T-cell (primary cell): ENCODE measurements around the gene RNF144B. TPM values are rescaled to one million over a fixed set of nuclear protein-coding genes. Genes with fewer than 3 reads are reported as not detected.
A peak's percentile ranks its signal among the peaks of the same experiment; 100 is the strongest.

Experiments
- ATAC-seq, 4 experiments: fragments of 200-7000 bp in 3 of 4; fragments of 150-1000 bp in 1 of 4; cut with Tn5 transposase; replicated peaks in 1 of 4; 1 replicate in 3 of 4; 2 replicates in 1 of 4; pipeline ENCODE4 v1.10.0; 2021; ENCODE audit warnings: moderate library complexity in 3 of 4, mild to moderate bottlenecking in 2 of 4, moderate number of reproducible peaks in 1 of 4
- CTCF ChIA-PET, 2 donors: fragments of 300-600 bp; sonication (Branson Sonifier 250); formaldehyde crosslinking; loops; one replicate each; lab custom pipeline; 2022; ENCODE audit warnings: antibody characterized with exemption in 2 of 2; lab: Charles Lee
- POLR2A ChIA-PET, 2 donors: fragments of 300-600 bp; sonication (Branson Sonifier 250); formaldehyde crosslinking; loops; one replicate each; lab custom pipeline; 2022; ENCODE audit warnings: antibody characterized with exemption in 2 of 2; lab: Charles Lee
- DNase-seq, 35 experiments: peaks; one replicate each; pipeline versions ENCODE4 v3.0.0 to v3.0.0-alpha.2; 2013 to 2023
- H3K27ac ChIP-seq: one replicate; pipeline ENCODE4 v1.5.1; 2013; ENCODE audit warnings: low read length
- H3K27me3 ChIP-seq, 2 experiments: replicated peaks in 1 of 2; 1 replicate in 1 of 2; 2 replicates in 1 of 2; pipeline versions ENCODE4 v1.6.1 to v1.7.0; 2013; ENCODE audit warnings: low read length in 1 of 2, mixed read lengths in 1 of 2; ENCODE audit not compliant: control insufficient read depth in 2 of 2, insufficient read depth in 2 of 2; ENCODE audit errors: extremely low read depth in 1 of 2
- H3K36me3 ChIP-seq, 2 donors: 1 replicate in 1 of 2; 2 replicates in 1 of 2; pipeline versions ENCODE4 v1.6.1 to v1.7.0; 2013; ENCODE audit warnings: low read length in 1 of 2; ENCODE audit not compliant: control insufficient read depth in 2 of 2, insufficient read depth in 1 of 2; ENCODE audit errors: extremely low read depth in 1 of 2
- H3K4me1 ChIP-seq, 2 experiments: 1 replicate in 1 of 2; 2 replicates in 1 of 2; pipeline versions ENCODE4 v1.6.1 to v1.7.0; 2013; ENCODE audit warnings: low read length in 2 of 2, mixed read lengths in 1 of 2; ENCODE audit not compliant: insufficient read depth in 2 of 2, control insufficient read depth in 1 of 2; ENCODE audit errors: extremely low read depth in 1 of 2
- H3K4me3 ChIP-seq, 2 donors: 1 replicate in 1 of 2; 2 replicates in 1 of 2; pipeline versions ENCODE4 v1.5.1 to v1.7.0; 2013; ENCODE audit warnings: mild to moderate bottlenecking in 2 of 2, low read length in 1 of 2, moderate library complexity in 1 of 2; ENCODE audit not compliant: control insufficient read depth in 1 of 2; ENCODE audit errors: extremely low read depth in 1 of 2
- H3K9me3 ChIP-seq: 2 replicates; pipeline ENCODE4 v1.7.0; 2013
- H3K27ac Mint-ChIP-seq, 2 donors: one replicate each; pipeline ENCODE4 v1.8.0; 2020 to 2021; ENCODE audit warnings: mild to moderate bottlenecking in 2 of 2, mixed read lengths in 2 of 2
- H3K27me3 Mint-ChIP-seq, 2 donors: one replicate each; pipeline ENCODE4 v1.8.0; 2021 to 2022; ENCODE audit warnings: mixed read lengths in 2 of 2
- H3K36me3 Mint-ChIP-seq: one replicate; pipeline ENCODE4 v1.8.0; 2021; ENCODE audit warnings: mixed read lengths
- H3K4me1 Mint-ChIP-seq, 3 donors: one replicate each; pipeline ENCODE4 v1.8.0; 2020 to 2022; ENCODE audit warnings: mixed read lengths in 3 of 3, mild to moderate bottlenecking in 1 of 3
- H3K4me3 Mint-ChIP-seq, 3 donors: one replicate each; pipeline ENCODE4 v1.8.0; 2020 to 2022; ENCODE audit warnings: mild to moderate bottlenecking in 3 of 3, mixed read lengths in 3 of 3, moderate library complexity in 3 of 3
- H3K9me3 Mint-ChIP-seq, 3 donors: one replicate each; pipeline ENCODE4 v1.8.0; 2020 to 2022; ENCODE audit warnings: mixed read lengths in 3 of 3
- WGBS: methylation state at CpG from one replicate; pipeline ENCODE4 v1.1.5; 2013; ENCODE audit warnings: missing lambda C conversion rate; ENCODE audit not compliant: insufficient coverage; 5-methylcytosine and 5-hydroxymethylcytosine counted together
- total RNA-seq, 35 experiments: library from RNA in 6 of 35; stranded (reverse) in 6 of 35; fragments of 120-200 nt in 1 of 35; gene quantifications; one replicate each; pipeline versions ENCODE4 v1.2.1 to v1.2.4 and lab custom pipeline; 2013 to 2026

The RNF144B gene
- total RNA-seq (1 to 10 TPM; 3.2 to 4.8 (median 4.3) TPM), total RNA-seq (lab: John Stamatoyannopoulos, UW) (1.5 to 12.6 (median 4.3) reads per million in 29 experiments)
- 3.1 TPM for total RNA-seq (2013)

DNA sequence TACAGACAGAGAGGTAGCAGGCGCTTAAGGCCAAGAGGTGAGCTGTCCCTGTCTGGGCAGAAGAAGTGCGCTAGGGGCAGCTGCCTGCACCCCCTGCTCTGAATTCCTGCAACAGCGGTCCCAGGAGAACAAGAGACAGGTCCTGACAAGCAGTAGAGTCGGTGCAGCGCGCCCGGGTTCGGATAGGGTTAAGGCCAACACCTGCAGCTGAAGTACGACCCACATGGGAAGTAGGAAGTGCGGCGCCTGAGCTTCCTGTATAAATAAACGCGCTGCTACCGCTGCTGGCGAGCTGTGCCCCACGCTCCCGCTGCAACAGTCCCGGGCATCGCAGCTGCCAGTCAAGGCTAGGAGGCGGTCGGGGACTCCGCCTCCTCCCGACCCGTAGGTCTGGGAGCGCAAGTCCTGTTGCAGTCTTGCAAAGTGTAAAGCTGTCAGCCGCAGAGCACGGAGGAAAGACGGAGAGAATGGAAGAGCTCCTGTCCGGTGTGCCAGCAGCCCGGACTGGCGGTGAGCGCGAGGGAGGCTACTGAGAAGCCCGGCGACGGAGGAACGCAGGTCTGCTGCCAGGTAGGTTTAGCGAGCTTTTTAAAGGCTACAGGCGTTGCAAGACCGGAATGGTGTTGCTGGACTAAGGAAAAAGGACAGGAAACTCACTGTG lies at the start of gene RNF144B:
RNF144B (plus strand) TSS at position 290 of the 661 bp plus-strand sequence. CDS start 12,185 bp downstream, outside the sequence.
- Histone ChIP-seq H3K27me3 (no peaks in the 10 kb centered on the region), H3K9me3 (no peaks in the 10 kb centered on the region), H3K27ac (peak within 1 kb of the TSS; percentile 5), H3K4me1 (peaks cover 9 to 24% of the 10 kb centered on the region in 2 experiments), H3K4me3 (peak within 1 kb of the TSS; percentile 57 to 96), H3K36me3 (no peaks in the 10 kb centered on the region)
- ATAC-seq: peak; percentile 92 to 96 (median 96)
- DNase-seq: peak; percentile 45 to 78 (median 59)
- Mint-ChIP-seq H3K27ac (peak within 1 kb of the TSS; percentile 93 to 97), H3K36me3 (no peaks in the 10 kb centered on the region), H3K4me1 (peaks cover 32 to 36% (median 36%) of the 10 kb centered on the region in 3 donors), H3K27me3 (peaks cover 0 to 3% of the 10 kb centered on the region in 2 donors), H3K4me3 (peak within 1 kb of the TSS; percentile 99 to 100 (median 100)), H3K9me3 (no peaks in the 10 kb centered on the region)
- ChIA-PET CTCF (interaction anchor here (0.5 to 1.2 kb wide), 5 partner anchors 20 to 317 kb away, joined by 3 to 6 read pairs (median 3); no protein-coding TSS in a partner anchor), POLR2A (no interaction called here)
- WGBS: 6% methylated on average over 37 of the region's 40 CpGs

DNA sequence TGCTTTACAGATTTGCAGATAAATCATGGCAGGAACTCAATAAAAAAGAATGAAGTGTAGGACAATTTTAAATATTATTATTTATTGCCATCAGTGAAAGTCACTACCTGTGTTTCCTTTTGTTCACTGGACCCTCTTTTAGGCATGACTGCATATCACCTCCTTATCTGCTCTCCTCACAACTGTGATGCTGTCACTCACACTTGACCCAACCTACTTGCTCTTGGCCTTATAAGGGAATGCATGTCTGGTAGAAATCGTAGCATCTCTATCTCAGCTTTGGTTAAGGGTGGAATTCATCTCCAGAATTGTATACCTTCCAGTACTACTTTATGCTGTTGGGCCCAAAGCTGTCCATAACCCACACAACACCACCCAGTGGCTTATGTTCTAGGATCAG lies 47.6 kb upstream of the RNF144B start:
- H3K36me3 Mint-ChIP-seq: no peaks in the 10 kb centered on the region
- H3K27ac ChIP-seq: no peak overlapping the region
- WGBS: no CpG with 5 or more reads among the region's 1 CpG
- no peaks in the 10 kb centered on the region for H3K4me1 Mint-ChIP-seq
- H3K27me3 ChIP-seq: no peaks in the 10 kb centered on the region
- H3K4me3 Mint-ChIP-seq: no peak overlapping the region
- H3K9me3 ChIP-seq: no peaks in the 10 kb centered on the region
- no peak for DNase-seq
- H3K27ac Mint-ChIP-seq: no peak overlapping the region
- H3K4me1 ChIP-seq: no peaks in the 10 kb centered on the region
- ATAC-seq: no peak
- H3K4me3 ChIP-seq: no peak overlapping the region
- ChIA-PET CTCF (no interaction called here), POLR2A (no interaction called here)
- no peaks in the 10 kb centered on the region for H3K36me3 ChIP-seq
- no peaks in the 10 kb centered on the region for H3K27me3 Mint-ChIP-seq
- no peaks in the 10 kb centered on the region for H3K9me3 Mint-ChIP-seq

DNA sequence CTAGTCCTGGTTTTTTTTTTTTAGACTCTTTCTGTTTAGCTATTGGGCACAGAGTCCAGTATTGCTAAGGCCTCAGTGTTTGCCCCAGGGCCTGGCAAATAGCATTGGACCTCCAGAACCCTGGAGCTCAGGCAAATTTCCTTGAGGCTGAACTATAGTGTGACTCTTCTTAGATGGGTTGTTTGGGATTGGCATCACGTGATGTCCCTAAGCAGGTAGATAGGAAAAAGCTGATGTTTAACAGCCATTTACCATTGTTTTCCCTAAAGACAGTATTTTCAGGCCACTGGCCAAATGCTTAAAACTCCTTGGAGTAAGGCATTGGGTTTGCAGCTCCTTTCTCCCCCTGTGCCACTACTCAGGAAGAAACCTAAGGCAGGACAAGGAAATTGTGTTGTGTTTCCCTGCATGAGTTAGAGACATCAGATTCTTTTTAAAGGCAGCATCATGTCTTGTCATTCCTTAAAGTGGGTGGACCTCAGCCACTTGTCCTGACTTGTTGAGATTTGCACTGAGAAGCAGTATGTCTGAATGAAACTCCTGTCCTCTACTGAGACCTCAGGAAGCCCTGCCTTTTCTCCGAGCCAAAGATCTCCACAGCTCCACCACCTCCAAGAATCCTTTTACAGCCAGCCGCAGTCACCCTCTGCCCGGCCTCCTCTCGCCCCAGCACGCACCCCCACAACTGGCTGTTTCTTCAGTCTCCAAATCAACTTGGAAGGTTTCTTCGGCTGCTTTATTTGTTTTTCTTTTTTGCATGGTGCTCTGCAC lies 46.2 kb upstream of the RNF144B start:
- ChIA-PET POLR2A (no interaction called here), CTCF (interaction anchor here in 1 of 2 donors (0.5 kb wide), 1 partner anchor 26 kb away, joined by 3 read pairs; no protein-coding TSS in a partner anchor)
- no peaks in the 10 kb centered on the region for H3K4me1 Mint-ChIP-seq
- no peaks in the 10 kb centered on the region for H3K9me3 Mint-ChIP-seq
- no peak for ATAC-seq
- no peak overlapping the region for H3K27ac Mint-ChIP-seq
- WGBS: 94% methylated on average over 3 of the region's 7 CpGs
- H3K27ac ChIP-seq: no peak overlapping the region
- no peaks in the 10 kb centered on the region for H3K9me3 ChIP-seq
- H3K27me3 ChIP-seq: no peaks in the 10 kb centered on the region
- H3K27me3 Mint-ChIP-seq: no peaks in the 10 kb centered on the region
- H3K36me3 ChIP-seq: no peaks in the 10 kb centered on the region
- no peaks in the 10 kb centered on the region for H3K36me3 Mint-ChIP-seq
- no peak for DNase-seq
- H3K4me3 Mint-ChIP-seq: no peak overlapping the region
- no peak overlapping the region for H3K4me3 ChIP-seq
- no peaks in the 10 kb centered on the region for H3K4me1 ChIP-seq

DNA sequence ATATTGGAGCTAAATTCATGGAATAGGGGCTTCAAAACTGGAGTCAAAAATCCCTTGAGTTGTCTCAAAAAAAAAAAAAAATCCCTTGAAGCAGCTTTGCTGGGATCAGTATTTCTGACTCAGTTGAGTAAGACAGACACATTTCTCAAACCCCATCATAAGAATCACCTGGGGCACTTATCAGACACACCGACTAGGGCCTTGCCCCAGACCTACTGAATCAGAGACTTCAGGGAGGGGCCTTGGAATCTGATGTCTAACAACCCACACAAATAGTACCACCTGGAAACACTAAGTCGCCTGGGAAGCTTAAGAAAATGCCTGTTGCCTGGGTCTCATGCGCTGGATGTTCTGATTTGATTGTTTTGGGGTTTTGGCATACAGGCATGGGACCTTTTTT lies 44.9 kb upstream of the RNF144B start:
- Mint-ChIP-seq H3K27me3 (peaks cover 0 to 3% of the 10 kb centered on the region in 2 donors), H3K4me1 (no peaks in the 10 kb centered on the region), H3K36me3 (no peaks in the 10 kb centered on the region), H3K27ac (no peak overlapping the region), H3K9me3 (no peaks in the 10 kb centered on the region), H3K4me3 (no peak overlapping the region)
- DNase-seq (no peak), ATAC-seq (no peak)
- POLR2A ChIA-PET: no interaction called here
- no peaks in the 10 kb centered on the region for H3K27me3 ChIP-seq
- H3K9me3 ChIP-seq: no peaks in the 10 kb centered on the region
- H3K27ac ChIP-seq: no peak overlapping the region
- no peaks in the 10 kb centered on the region for H3K36me3 ChIP-seq
- no peaks in the 10 kb centered on the region for H3K4me1 ChIP-seq
- WGBS: no CpG with 5 or more reads among the region's 3 CpGs
- no peak overlapping the region for H3K4me3 ChIP-seq
- CTCF ChIA-PET: interaction anchor here (0.6 kb wide), 3 partner anchors 72 to 161 kb away, joined by 3 to 6 read pairs (median 5); no protein-coding TSS in a partner anchor

- Mint-ChIP-seq H3K9me3 (no peaks in the 10 kb centered on the region), H3K27me3 (peaks cover 0 to 3% of the 10 kb centered on the region in 2 donors), H3K36me3 (no peaks in the 10 kb centered on the region), H3K4me3 (no peak overlapping the region), H3K27ac (no peak overlapping the region), H3K4me1 (no peaks in the 10 kb centered on the region)
- ATAC-seq: no peak
- H3K4me3 ChIP-seq: no peak overlapping the region
- no peaks in the 10 kb centered on the region for H3K36me3 ChIP-seq
- H3K9me3 ChIP-seq: no peaks in the 10 kb centered on the region
- CTCF ChIA-PET: interaction anchor here in 1 of 2 donors (0.8 kb wide), 1 partner anchor 20 kb away, joined by 3 read pairs; no protein-coding TSS in a partner anchor
- H3K27ac ChIP-seq: no peak overlapping the region
- no peaks in the 10 kb centered on the region for H3K27me3 ChIP-seq
- POLR2A ChIA-PET: interaction anchor here in 1 of 2 donors (0.6 kb wide), 1 partner anchor 10 kb away, joined by 3 read pairs; no protein-coding TSS in a partner anchor
- no CpG with 5 or more reads among the region's 2 CpGs for WGBS
- DNase-seq: no peak
- no peaks in the 10 kb centered on the region for H3K4me1 ChIP-seq
These were observed 43.4 kb upstream of the RNF144B start for GRCh38 chr6:18343741-18344140.

DNA sequence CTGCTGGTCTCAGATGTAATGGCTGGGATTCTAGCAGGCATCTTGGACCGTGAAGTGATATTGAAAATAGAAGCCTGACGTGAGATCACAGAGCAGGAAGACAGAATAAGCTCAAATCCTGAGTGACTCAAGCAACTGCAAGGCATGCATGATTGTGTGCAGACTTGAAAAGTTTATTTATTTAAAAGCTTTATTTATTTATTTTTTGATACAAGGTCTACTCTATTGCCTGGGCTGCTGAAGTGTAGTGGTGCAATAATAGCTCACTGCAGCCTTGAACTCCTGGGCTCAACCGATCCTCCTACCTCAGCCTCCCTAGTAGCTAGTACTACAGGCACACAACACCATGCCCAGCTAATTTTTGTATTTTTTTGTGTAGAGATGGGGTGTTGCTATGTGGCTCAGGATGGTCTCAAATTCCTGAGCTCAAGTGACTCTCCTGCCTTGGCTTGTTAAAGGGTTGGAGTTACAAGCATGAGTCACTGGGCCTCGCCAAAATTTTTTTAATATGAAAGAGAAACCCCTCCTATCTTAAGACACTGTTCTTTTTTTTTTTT lies 40.1 kb upstream of the RNF144B start:
- H3K4me1 ChIP-seq: no peaks in the 10 kb centered on the region
- POLR2A ChIA-PET: no interaction called here
- no peaks in the 10 kb centered on the region for H3K9me3 Mint-ChIP-seq
- CTCF ChIA-PET: interaction anchor here (1.1 to 1.3 kb wide), 2 partner anchors 157 to 169 kb away, joined by 3 to 4 read pairs; no protein-coding TSS in a partner anchor
- H3K9me3 ChIP-seq: no peaks in the 10 kb centered on the region
- H3K4me3 ChIP-seq: no peak overlapping the region
- H3K36me3 Mint-ChIP-seq: no peaks in the 10 kb centered on the region
- peaks cover 0 to 4% of the 10 kb centered on the region in 2 experiments for H3K27me3 ChIP-seq
- ATAC-seq (no peak), DNase-seq (no peak)
- no peaks in the 10 kb centered on the region for H3K4me1 Mint-ChIP-seq
- WGBS: 70% methylated on average over 2 of the region's 4 CpGs
- H3K27ac Mint-ChIP-seq: no peak overlapping the region
- H3K27me3 Mint-ChIP-seq: peaks cover 9% of the 10 kb centered on the region in 2 donors
- H3K36me3 ChIP-seq: no peaks in the 10 kb centered on the region
- H3K27ac ChIP-seq: no peak overlapping the region
- H3K4me3 Mint-ChIP-seq: no peak overlapping the region
